ENCODE measurements around the gene TBX21. TPM values are rescaled to one million over a fixed set of nuclear protein-coding genes. Genes with fewer than 3 reads are reported as not detected.

The TBX21 gene
- total and polyA plus RNA-seq, 9 of the 15 experiments (the other 6 are each of a cell fraction or from before 2014, with no cell fraction given), result 0.07 TPM; not detected in 8

GRCh38 chr17:47687328-47687690, 45.7 kb upstream of the TBX21 start (continued):
- TF ChIP-seq, protein P1, sequence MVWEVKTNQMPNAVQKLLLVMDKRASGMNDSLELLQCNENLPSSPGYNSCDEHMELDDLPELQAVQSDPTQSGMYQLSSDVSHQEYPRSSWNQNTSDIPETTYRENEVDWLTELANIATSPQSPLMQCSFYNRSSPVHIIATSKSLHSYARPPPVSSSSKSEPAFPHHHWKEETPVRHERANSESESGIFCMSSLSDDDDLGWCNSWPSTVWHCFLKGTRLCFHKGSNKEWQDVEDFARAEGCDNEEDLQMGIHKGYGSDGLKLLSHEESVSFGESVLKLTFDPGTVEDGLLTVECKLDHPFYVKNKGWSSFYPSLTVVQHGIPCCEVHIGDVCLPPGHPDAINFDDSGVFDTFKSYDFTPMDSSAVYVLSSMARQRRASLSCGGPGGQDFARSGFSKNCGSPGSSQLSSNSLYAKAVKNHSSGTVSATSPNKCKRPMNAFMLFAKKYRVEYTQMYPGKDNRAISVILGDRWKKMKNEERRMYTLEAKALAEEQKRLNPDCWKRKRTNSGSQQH (CRISPR knock-in tag; IDR thresholded peaks at IDR 0.05), result no peak

- POLR2A ChIA-PET, result interaction anchor here (0.6 to 3.6 kb wide), 6 partner anchors 10 to 93 kb away, joined by 3 to 30 read pairs (median 4); no protein-coding TSS in a partner anchor
- in situ Hi-C loops (cut with MboI), result no loop called here
- no peak for TF ChIP-seq BMI1 (IDR thresholded peaks at IDR 0.05; ENCODE audit: low read length)
- TF ChIP-seq, protein P2, sequence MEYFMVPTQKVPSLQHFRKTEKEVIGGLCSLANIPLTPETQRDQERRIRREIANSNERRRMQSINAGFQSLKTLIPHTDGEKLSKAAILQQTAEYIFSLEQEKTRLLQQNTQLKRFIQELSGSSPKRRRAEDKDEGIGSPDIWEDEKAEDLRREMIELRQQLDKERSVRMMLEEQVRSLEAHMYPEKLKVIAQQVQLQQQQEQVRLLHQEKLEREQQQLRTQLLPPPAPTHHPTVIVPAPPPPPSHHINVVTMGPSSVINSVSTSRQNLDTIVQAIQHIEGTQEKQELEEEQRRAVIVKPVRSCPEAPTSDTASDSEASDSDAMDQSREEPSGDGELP (CRISPR knock-in tag; IDR thresholded peaks at IDR 0.05; ENCODE audit: borderline replicate concordance), result peak; percentile 62; the same call in 1 of the 2 replicates
- TF ChIP-seq ATF3 (IDR thresholded peaks at IDR 0.05), result 0 out of 2 replicates have a peak, but pooled peaks have one; percentile 8
- TF ChIP-seq ATF3 (CRISPR knock-in tag; conservative IDR thresholded peaks at IDR 0.05), result no peak
- peak; percentile 47; the same call in 1 of the 2 replicates for TF ChIP-seq CEBPG (CRISPR knock-in tag; IDR thresholded peaks at IDR 0.05)
- TF ChIP-seq CEBPG (tag; conservative IDR thresholded peaks at IDR 0.05 in 1 of 2, IDR thresholded peaks at IDR 0.05 in 1 of 2), result no peak
- TF ChIP-seq USF2 (CRISPR knock-in tag; IDR thresholded peaks at IDR 0.05), result no peak
Measured at GRCh38 chr17:47687748-47688147, 45.3 kb upstream of the TBX21 start.

More at GRCh38 chr17:47687748-47688147, 45.3 kb upstream of the TBX21 start:
- DNase-seq (ENCODE audit: extremely low read depth in 1 of 4, low spot score in 3 of 4), result peak in 2 of 4 experiments; percentile 37
- Histone ChIP-seq H3K36me3 (ENCODE audit: control insufficient read depth, insufficient read depth, low read length) (peaks cover 34% of the 10 kb centered on the region), H3K9me1 (ENCODE audit: control insufficient read depth, insufficient read depth, low read length) (no peaks in the 10 kb centered on the region), H4K20me1 (replicated peaks; ENCODE audit: control insufficient read depth, insufficient read depth, low read length) (no peaks in the 10 kb centered on the region; the same call in 1 of the 2 replicates), H3K9me3 (replicated peaks; ENCODE audit: control insufficient read depth, insufficient read depth, low read depth, low read length) (no peaks in the 10 kb centered on the region), H3K4me1 (replicated peaks in 1 of 2; ENCODE audit: control insufficient read depth in 2 of 2, insufficient read depth in 2 of 2, low read length in 2 of 2) (peaks cover 0 to under 1% of the 10 kb centered on the region in 2 experiments; a peak in 2 of 5 replicates), H2AFZ (ENCODE audit: low read depth, low read length) (no peak overlapping the region), H3K9ac (ENCODE audit: insufficient read depth in 1 of 2, low read depth in 2 of 2, low read length in 2 of 2) (no peak overlapping the region), H3K4me2 (ENCODE audit: insufficient read depth, low read length) (no peak overlapping the region), H3K27ac (ENCODE audit: extremely low read depth, low read depth, low read length) (no peak overlapping the region; the same call in 2 of the 3 replicates), H3K27me3 (ENCODE audit: control insufficient read depth in 2 of 2, insufficient read depth in 2 of 2, low read length in 2 of 2) (no peaks in the 10 kb centered on the region), H3K4me3 (no peak overlapping the region), H3K79me2 (ENCODE audit: control insufficient read depth, insufficient read depth, low read length) (no peaks in the 10 kb centered on the region)
- ATAC-seq, result peak; percentile 54
- intact Hi-C loops (cut with micrococcal nuclease), result no loop called here
- no peak for FAIRE-seq
- WGBS (ENCODE audit: insufficient coverage, low coverage, missing lambda C conversion rate), result 87% methylated on average over 1 of the region's 1 CpG
- no TSS peak for BruUV-seq (replicated peaks)
- CTCF ChIA-PET (ENCODE audit: low intra/inter-chr PET ratio), result no interaction called here

All from K562 (cell line).